Measurements from ENCODE around the gene NCSTN.

DNA sequence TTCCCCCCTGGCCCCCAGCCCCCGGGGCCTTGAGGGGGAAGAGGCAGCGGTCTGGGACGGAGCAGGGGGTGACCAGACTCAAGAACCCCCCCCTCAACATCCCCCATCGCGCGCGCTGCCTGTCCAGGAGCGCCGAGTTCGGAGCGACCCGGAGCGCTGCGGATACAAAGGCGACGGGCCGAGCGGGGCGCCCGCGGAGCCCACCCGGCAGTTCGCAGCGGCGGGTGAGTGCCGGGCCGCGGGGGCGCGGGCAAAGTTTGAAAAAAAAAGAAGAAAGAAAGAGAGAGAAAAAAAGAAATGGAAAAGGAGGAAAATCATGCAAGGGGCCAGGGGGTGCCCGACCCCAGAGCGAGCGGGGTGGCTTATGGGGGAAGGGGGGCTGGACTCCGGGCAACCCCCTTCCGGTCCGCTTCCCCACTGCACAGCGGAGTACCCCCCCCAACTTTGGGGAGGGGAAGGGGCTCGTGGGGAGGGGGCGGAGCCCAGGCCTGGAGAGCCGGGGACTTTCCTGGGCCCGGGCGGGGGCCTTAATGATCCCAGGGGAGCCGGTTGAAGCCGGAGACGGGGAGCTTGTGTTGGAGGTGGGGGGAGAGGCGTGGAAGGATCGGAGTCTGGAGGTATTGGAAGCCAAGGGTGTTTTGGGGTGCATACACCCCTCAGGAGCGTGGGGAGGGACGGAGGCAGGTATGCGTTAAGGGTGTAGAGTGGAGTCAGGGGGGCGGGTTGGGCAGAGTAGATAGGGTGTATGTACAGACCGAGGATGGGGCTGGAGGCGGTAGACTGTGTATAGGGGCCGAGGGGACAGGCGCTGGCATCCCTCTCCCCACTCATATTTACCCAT is 57.7 kb downstream of the NCSTN start:
- no peak for TF ChIP-seq CTCF (IDR thresholded peaks at IDR 0.05)
- TF ChIP-seq POLR2AphosphoS5 (IDR thresholded peaks at IDR 0.05): no peak

Measured in prostate gland (tissue), 2 donors.